Activated CD8-positive, alpha-beta memory T cell treated with anti-CD3 and anti-CD28 coated beads for 1 hour (primary cell): Measurements from ENCODE around the gene LMO1.

Experiments used
- DNase-seq, 2 donors: peaks; one replicate each; pipeline ENCODE4 v3.0.0-alpha.2; 2020; ENCODE audit warnings: low read depth in 1 of 2; ENCODE audit errors: extremely low read depth in 1 of 2

LMO1 gene

GRCh38 chr11:8266246-8267241, 2.9 kb upstream of the LMO1 start:
- DNase-seq: no peak

- DNase-seq: no peak
Measured at GRCh38 chr11:8265681-8266241, 2.1 kb upstream of the LMO1 start.

GRCh38 chr11:8263109-8263768, 439 bp downstream of the LMO1 start:
- DNase-seq: no peak

- no peak for DNase-seq
Measured at GRCh38 chr11:8262552-8263108, 1.0 kb downstream of the LMO1 start.

- no peak for DNase-seq
Measured at GRCh38 chr11:8261921-8262551, 1.6 kb downstream of the LMO1 start.

- DNase-seq: no peak
Measured at GRCh38 chr11:8261291-8261690, 2.4 kb downstream of the LMO1 start.

GRCh38 chr11:8260202-8260966, 3.3 kb downstream of the LMO1 start:
- no peak for DNase-seq

GRCh38 chr11:8259306-8259959, 4.2 kb downstream of the LMO1 start:
- DNase-seq: no peak

GRCh38 chr11:8258784-8259183, 4.9 kb downstream of the LMO1 start:
- DNase-seq: no peak

GRCh38 chr11:8258289-8258688, 5.4 kb downstream of the LMO1 start:
- DNase-seq: no peak

GRCh38 chr11:8257003-8257664, 6.5 kb downstream of the LMO1 start:
- no peak for DNase-seq

- DNase-seq: no peak
Measured at GRCh38 chr11:8256271-8257002, 7.2 kb downstream of the LMO1 start.

GRCh38 chr11:8253566-8253965, 10.1 kb downstream of the LMO1 start:
- no peak for DNase-seq

- no peak for DNase-seq
Measured at GRCh38 chr11:8252946-8253345, 10.7 kb downstream of the LMO1 start.

GRCh38 chr11:8252388-8252787, 11.3 kb downstream of the LMO1 start:
- no peak for DNase-seq

- DNase-seq: no peak
Measured at GRCh38 chr11:8251616-8252295, 11.9 kb downstream of the LMO1 start.

- DNase-seq: no peak
Measured at GRCh38 chr11:8250981-8251615, 12.6 kb downstream of the LMO1 start.
